Measurements from ENCODE around the gene POFUT2.

GRCh38 chr21:45222001-45222400 is 65.7 kb downstream of the POFUT2 start:
- TF ChIP-seq YY1 (IDR thresholded peaks at IDR 0.05; ENCODE audit: insufficient read depth, insufficient read length) (no peak), ZNF274 (IDR thresholded peaks at IDR 0.05; ENCODE audit: low read depth, low read length) (no peak), SUZ12 (IDR thresholded peaks at IDR 0.05; ENCODE audit: extremely low read depth, insufficient read depth, insufficient read length) (no peak)
